ENCODE measurements around the gene RIMS1.

DNA sequence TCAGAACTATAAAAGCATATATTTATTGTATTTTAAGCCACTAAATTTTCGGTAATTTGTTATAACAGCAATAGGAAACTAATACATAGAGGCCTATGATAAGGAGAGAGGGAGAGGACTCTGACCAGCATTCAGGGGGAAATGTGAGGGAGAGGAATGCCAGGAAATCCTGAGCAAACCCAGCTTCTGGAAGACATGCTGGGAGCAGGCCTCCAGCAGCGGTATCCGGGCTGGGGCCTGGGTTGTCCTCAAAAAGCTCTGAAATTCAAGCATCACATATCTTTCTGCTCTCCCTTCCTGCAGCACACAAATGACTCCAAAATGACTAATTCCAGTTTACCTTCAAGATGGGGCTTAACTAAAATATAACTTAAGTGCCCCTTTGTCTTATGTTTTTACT lies 33.4 kb upstream of the RIMS1 start:
- TF ChIP-seq, protein P1, sequence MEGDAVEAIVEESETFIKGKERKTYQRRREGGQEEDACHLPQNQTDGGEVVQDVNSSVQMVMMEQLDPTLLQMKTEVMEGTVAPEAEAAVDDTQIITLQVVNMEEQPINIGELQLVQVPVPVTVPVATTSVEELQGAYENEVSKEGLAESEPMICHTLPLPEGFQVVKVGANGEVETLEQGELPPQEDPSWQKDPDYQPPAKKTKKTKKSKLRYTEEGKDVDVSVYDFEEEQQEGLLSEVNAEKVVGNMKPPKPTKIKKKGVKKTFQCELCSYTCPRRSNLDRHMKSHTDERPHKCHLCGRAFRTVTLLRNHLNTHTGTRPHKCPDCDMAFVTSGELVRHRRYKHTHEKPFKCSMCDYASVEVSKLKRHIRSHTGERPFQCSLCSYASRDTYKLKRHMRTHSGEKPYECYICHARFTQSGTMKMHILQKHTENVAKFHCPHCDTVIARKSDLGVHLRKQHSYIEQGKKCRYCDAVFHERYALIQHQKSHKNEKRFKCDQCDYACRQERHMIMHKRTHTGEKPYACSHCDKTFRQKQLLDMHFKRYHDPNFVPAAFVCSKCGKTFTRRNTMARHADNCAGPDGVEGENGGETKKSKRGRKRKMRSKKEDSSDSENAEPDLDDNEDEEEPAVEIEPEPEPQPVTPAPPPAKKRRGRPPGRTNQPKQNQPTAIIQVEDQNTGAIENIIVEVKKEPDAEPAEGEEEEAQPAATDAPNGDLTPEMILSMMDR (IDR thresholded peaks at IDR 0.05), result no peak
- TF ChIP-seq POLR2AphosphoS5 (IDR thresholded peaks at IDR 0.05; ENCODE audit: insufficient read depth in 1 of 2, low read depth in 1 of 2), result no peak
